Measurements from ENCODE around the gene PGAP6. TPM values are rescaled to one million over a fixed set of nuclear protein-coding genes. Genes with fewer than 3 reads are reported as not detected.
A peak's percentile ranks its signal among the peaks of the same experiment; 100 is the strongest.

The PGAP6 gene
- total and polyA plus RNA-seq, 2 of the 13 experiments (the other 11 are each of a cell fraction or from before 2014, with no cell fraction given) = 52.7 to 136 TPM

DNA sequence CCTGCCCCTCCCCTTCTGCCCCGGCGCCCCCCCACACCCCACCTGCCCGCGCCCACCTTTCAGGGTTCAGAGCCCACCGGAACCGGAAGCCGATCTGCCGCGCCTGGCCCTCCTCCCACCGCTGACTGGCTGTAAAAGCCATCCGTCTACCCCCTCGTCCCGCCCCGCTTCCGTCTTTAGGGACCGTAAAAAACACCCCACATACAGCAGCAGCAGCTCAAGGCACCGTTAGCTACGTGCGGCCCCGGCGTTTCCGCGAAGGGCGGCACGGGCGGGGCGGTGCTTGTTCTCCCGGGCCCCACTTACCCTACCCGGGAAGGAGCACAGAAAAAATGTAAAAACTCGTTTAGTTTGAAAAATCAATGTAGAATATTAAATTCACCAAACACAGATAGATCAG lies 11.3 kb downstream of the PGAP6 start, which contains the start of gene MRPL28:
Gene MRPL28 (minus strand): TSS at position 96 of the 400 bp plus-strand sequence. CDS start 320 bp downstream, outside the sequence.
- H3K27ac ChIP-seq (ENCODE audit: extremely low read length, insufficient read depth, low read length) = peak within 1 kb of the TSS; percentile 44
- intact Hi-C loops (cut with micrococcal nuclease; ENCODE audit: unreplicated experiment) (no loop called here), in situ Hi-C loops (cut with HindIII; ENCODE audit: extremely low pct_ligation_motif_present, low pct_unique_long_range_greater_than_20kb) (no loop called here)
- H4K20me1 ChIP-seq (ENCODE audit: insufficient read depth, low read length) = no peaks in the 10 kb centered on the region
- H3K9me3 ChIP-seq (ENCODE audit: low read length) = no peaks in the 10 kb centered on the region
- FAIRE-seq (no peak), ATAC-seq (peak; percentile 89), DNase-seq (ENCODE audit: low spot score) (peak; percentile 90)
- H3K4me3 ChIP-seq (replicated peaks in 1 of 3; ENCODE audit: insufficient read depth in 1 of 3, low read depth in 2 of 3, low read length in 3 of 3) = peak within 1 kb of the TSS; percentile 57 to 79 (median 75)
- H3K4me1 ChIP-seq (ENCODE audit: insufficient read depth, low read length) = peaks cover 28% of the 10 kb centered on the region
- H3K79me2 ChIP-seq (ENCODE audit: insufficient read depth, low read length) = peaks cover 6% of the 10 kb centered on the region
- peak within 1 kb of the TSS; percentile 56 for H3K9ac ChIP-seq (ENCODE audit: insufficient read depth, low read depth, low read length)
- no peak within 1 kb of the TSS for H2AFZ ChIP-seq (ENCODE audit: low read length)
- H3K36me3 ChIP-seq (replicated peaks in 1 of 2; ENCODE audit: control insufficient read depth in 1 of 2, insufficient read depth in 2 of 2, low read length in 2 of 2) = peaks cover 14 to 40% of the 10 kb centered on the region in 2 experiments; a peak in 4 of 5 replicates
- WGBS (ENCODE audit: low lambda C conversion rate) = 1% methylated on average over 30 of the region's 30 CpGs
- ChIA-PET CTCF (ENCODE audit: low intra/inter-chr PET ratio, low total read pairs) (no interaction called here), POLR2A (interaction anchor here (0.6 to 2.8 kb wide), 6 partner anchors 8 to 311 kb away, joined by 3 to 27 read pairs (median 6); partner anchors contain the start of genes AXIN1, DECR2, FAM234A and PGAP6)
- H3K4me2 ChIP-seq (ENCODE audit: low read depth, low read length) = peak within 1 kb of the TSS; percentile 86
- no peaks in the 10 kb centered on the region for H3K27me3 ChIP-seq (ENCODE audit: control insufficient read depth in 1 of 2, insufficient read depth in 2 of 2, low read length in 2 of 2)
- BruUV-seq (replicated peaks) = no TSS peak
- TF ChIP-seq GLI4 (CRISPR knock-in tag; IDR thresholded peaks at IDR 0.05; ENCODE audit: borderline replicate concordance) (no peak), NFATC3 (CRISPR knock-in tag; IDR thresholded peaks at IDR 0.05) (no peak), ZIK1 (CRISPR knock-in tag; IDR thresholded peaks at IDR 0.05; ENCODE audit: borderline replicate concordance, low read depth) (no peak), CREB1 (IDR thresholded peaks at IDR 0.05) (peak; percentile 53; the same call in 1 of the 2 replicates), CREB1 (CRISPR knock-in tag; IDR thresholded peaks at IDR 0.05) (no peak), ELF1 (CRISPR knock-in tag; IDR thresholded peaks at IDR 0.05) (peak; percentile 89), FOXA3 (CRISPR knock-in tag; IDR thresholded peaks at IDR 0.05) (0 out of 2 replicates have a peak, but pooled peaks have one; percentile 15), ZNF124 (CRISPR knock-in tag; IDR thresholded peaks at IDR 0.05) (no peak), SIX4 (CRISPR knock-in tag; IDR thresholded peaks at IDR 0.05) (no peak), ZNF333 (CRISPR knock-in tag; IDR thresholded peaks at IDR 0.05; ENCODE audit: borderline replicate concordance) (no peak), DR1 (CRISPR knock-in tag; IDR thresholded peaks at IDR 0.05) (no peak), SRF (IDR thresholded peaks at IDR 0.05; ENCODE audit: low read depth, low read length) (no peak), BCL6 (CRISPR knock-in tag; IDR thresholded peaks at IDR 0.05) (peak; percentile 26; the same call in 1 of the 2 replicates), ZNF749 (CRISPR knock-in tag; IDR thresholded peaks at IDR 0.05; ENCODE audit: borderline replicate concordance) (no peak), POLR2AphosphoS5 (IDR thresholded peaks at IDR 0.05; ENCODE audit: low read depth, low read length) (peak; percentile 61), NFIC (IDR thresholded peaks at IDR 0.05; ENCODE audit: low read length) (no peak), MAF1 (CRISPR knock-in tag; IDR thresholded peaks at IDR 0.05; ENCODE audit: borderline replicate concordance) (no peak), GTF3A (CRISPR knock-in tag; conservative IDR thresholded peaks at IDR 0.05) (no peak), KDM4B (CRISPR knock-in tag; IDR thresholded peaks at IDR 0.05) (no peak), KDM6A (CRISPR knock-in tag; IDR thresholded peaks at IDR 0.05; ENCODE audit: low read depth) (no peak), ZNF788 (CRISPR knock-in tag; IDR thresholded peaks at IDR 0.05; ENCODE audit: borderline replicate concordance) (no peak), ZNF282 (IDR thresholded peaks at IDR 0.05; ENCODE audit: partially characterized antibody) (no peak), TEAD3 (CRISPR knock-in tag; optimal IDR thresholded peaks at IDR 0.05; ENCODE audit: borderline replicate concordance) (peak; percentile 48), RAD21 (CRISPR knock-in tag; IDR thresholded peaks at IDR 0.05) (no peak), ZNF737 (CRISPR knock-in tag; IDR thresholded peaks at IDR 0.05; ENCODE audit: borderline replicate concordance) (no peak)
- TF ChIP-seq, protein P1, sequence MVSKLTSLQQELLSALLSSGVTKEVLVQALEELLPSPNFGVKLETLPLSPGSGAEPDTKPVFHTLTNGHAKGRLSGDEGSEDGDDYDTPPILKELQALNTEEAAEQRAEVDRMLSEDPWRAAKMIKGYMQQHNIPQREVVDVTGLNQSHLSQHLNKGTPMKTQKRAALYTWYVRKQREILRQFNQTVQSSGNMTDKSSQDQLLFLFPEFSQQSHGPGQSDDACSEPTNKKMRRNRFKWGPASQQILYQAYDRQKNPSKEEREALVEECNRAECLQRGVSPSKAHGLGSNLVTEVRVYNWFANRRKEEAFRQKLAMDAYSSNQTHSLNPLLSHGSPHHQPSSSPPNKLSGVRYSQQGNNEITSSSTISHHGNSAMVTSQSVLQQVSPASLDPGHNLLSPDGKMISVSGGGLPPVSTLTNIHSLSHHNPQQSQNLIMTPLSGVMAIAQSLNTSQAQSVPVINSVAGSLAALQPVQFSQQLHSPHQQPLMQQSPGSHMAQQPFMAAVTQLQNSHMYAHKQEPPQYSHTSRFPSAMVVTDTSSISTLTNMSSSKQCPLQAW (CRISPR knock-in tag; IDR thresholded peaks at IDR 0.05) = peak; percentile 48; the same call in 1 of the 2 replicates
- TF ChIP-seq, protein P2, sequence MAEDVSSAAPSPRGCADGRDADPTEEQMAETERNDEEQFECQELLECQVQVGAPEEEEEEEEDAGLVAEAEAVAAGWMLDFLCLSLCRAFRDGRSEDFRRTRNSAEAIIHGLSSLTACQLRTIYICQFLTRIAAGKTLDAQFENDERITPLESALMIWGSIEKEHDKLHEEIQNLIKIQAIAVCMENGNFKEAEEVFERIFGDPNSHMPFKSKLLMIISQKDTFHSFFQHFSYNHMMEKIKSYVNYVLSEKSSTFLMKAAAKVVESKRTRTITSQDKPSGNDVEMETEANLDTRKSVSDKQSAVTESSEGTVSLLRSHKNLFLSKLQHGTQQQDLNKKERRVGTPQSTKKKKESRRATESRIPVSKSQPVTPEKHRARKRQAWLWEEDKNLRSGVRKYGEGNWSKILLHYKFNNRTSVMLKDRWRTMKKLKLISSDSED (CRISPR knock-in tag; IDR thresholded peaks at IDR 0.05) = no peak
